ENCODE data around the gene CAB39L.

Gene CAB39L

DNA sequence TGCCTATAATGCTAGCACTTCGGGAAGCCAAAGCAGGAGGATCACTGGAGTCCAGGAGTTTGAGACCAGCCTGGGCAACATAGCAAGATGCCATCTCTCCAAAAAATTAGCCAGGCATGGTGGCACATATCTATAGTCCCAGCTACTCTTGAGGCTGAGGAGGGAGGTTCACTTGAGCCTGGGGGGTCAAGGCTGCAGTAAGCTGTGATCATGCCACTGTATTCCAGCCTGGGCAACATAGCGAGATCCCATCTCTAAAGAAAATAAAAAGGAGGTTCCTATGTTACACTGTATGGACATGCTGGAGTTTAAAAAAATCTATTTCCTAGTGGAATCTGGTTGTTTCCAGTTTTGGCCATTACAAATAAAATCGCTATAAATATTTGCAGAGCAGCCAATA is 2.6 kb downstream of the CAB39L start:
- DNase-seq, result no peak

DNA sequence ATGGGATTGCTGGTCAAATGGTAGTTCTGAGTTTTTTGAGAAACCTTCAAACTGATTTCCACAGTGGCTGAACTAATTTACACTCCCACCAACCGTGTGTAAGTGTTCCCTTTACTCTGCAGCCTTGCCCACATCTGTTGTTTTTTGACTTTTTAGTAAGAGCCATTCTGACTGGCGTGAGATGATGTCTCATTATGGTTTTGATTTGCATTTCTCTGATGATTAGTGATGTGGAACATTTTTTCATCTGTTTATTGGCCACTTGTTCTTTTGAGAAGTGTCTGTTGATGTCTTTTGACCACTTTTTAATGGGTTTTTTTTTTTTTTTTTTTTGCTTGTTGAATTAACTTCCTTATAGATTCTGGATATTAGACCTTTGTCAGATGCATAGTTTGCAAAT is 4.3 kb downstream of the CAB39L start:
- no peak for DNase-seq

DNA sequence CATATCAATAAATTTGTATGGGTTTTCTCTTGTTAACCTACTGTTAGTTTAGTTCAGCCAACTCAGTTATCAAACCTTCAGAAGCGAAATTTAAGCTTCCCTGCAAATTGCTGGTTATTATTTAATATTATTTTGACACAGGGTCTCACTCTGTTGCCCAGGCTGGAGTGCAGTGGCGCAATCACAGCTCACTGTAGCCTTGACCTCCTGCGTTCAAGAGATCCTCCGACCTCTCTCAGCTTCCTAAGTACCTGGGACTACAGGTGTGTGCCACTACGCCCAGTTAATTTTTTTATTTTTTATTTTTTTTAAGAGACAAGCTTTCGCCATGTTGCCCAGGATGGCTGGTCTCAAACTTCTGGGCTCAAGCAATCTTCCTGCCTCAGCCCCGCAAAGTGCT is 6.2 kb downstream of the CAB39L start:
- no peak for DNase-seq

DNA sequence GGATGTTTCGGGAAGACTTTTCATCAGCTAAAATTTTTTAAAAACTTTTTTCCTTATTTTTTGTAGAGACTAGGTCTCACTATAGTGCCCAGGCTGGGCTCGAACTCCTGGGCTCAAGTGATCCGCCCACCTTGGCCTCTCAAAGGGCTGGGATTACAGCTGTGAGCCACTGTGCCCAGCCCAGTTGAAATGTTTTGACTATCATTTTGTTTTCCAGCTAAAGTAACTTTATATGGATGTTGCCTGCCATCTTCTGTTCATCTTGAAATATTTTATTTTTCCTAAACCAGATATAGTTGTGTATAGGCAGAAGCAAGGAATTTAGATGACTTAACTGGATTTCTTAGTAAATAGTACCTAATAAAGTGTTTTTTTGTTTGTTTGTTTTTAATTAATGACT is 7.0 kb downstream of the CAB39L start:
- DNase-seq, result no peak

DNA sequence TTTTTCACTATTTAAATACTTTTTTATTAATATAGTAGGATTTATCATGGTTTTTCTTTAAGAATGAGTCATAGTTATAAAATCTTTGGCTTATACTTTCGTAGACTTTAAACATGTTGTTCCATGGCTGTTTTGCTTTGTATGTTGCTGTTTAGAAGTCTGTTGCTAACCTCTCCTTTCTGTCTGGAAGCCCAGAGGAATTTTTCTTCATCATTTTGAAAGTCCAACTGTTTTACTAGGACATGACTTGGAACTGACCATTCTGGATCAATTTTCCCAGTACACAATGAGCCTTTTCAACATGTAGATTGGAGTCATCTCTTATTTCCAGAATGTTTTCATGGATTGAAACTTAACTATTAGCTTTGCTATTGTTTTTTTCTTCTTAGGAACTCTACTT is 7.9 kb downstream of the CAB39L start:
- no peak for DNase-seq

DNA sequence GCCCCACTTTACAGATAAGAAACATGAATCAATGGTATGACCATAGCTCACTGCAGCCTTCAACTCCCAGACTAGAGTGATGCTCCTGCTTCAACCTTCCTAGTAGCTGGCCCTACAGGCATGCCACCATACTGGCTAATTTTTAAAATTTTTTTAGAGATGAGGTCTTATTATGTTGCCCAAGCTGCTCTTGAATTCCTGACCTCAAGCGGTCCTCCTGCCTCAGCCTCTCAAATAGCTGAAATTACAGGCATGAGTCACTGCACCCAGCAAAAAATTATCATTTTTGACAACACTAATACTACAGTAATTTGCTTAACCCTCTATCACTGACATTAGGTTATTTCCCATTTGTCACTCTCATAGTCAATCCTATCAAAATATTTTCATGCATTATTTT is 14.7 kb downstream of the CAB39L start:
- DNase-seq, result no peak

DNA sequence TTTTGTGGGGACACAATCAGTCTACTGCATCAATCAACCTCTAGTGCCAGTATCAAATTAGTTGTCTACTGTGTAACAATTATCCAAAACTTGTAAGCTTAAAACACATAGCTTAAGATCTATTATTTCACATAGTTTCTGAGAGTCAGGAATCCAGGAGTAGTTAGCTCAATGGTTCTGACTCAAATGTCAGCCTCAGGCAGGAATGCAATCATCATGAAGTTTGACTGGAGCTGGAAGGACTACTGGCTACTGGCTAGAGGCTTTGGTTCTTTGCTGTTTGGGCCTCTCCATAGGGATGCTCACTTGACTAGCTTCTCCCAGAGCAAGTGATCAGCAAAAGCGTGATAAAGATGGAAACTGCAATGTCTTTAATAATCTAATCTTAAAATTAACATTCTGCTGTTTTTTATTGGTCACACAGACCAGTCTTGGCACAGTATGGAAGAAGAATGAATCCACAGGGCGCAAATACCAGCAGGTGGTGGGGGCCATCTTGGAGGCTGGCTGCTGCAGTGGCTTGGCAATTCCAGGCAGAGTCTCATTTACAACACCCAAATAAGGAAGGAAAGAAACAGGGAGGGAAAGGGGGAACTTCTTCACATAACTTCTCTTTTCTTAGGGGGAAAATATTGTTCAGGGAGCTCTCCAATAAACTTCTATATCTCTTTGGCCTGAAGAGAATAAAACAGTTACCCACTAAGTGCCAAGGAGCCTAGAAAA is 15.7 kb downstream of the CAB39L start:
- DNase-seq, result no peak

DNA sequence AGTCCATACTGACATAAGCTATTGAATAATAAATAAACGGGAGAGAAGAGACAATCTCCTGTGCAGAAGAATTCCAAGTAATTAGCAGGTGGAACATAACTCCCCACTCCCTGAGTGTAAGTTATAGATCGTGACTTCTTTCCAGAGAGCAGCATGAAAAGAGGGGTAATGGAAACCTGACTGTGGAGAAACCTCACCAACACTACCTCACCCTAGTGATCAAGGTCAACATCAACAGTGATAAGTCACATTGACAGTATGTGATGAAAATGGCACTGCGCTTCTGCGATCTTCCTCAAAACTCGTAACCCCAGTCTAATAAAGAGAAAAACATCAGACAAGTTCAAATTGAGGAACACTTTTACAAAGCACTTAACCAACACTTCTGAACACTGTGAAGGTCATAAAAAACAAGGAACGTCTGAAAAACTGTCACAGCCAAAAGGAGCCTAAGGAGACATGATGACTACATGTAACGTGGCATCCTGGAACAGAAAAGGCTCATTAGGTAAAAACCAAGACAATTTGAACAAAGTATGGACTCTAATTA is 19.8 kb downstream of the CAB39L start:
- no peak for DNase-seq

DNA sequence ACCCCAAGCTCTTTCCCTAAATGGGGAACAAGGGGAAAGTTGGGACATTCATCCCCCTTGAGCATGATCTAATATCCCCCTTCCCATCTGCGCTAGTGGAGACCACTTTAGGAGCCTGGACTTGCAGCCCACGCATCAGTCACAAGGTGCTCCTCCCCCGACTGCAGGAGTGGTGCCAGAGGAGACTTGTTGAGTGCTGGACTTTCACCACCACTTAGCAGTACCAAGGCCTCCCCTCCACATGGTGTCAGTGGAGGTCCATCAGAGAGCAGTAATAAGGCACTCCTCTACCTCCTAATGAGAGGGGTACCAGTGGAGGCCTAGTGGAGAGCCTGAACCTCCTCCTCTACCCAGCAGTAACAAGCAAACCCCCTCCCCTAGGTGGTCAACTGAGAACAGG is 22.5 kb downstream of the CAB39L start:
- no peak for DNase-seq

DNA sequence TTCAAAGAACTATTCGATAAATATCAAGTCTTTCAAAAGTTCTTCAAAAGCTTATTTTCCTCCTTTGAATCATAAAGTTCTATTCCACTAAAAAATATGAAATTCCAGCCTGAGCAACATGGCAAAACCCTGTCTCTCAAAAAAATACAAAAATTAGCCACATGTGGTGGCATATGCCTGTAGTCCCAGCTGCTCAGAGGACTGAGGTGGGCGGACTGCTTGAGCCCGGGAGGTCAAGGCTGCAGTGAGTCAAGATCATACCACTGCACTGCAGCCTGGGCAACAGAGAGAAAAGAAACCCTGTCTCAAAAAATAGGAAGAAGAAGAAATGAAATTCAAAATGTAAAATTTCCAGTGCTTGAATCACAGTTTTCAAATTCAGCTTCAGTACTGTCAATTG is 24.6 kb downstream of the CAB39L start:
- DNase-seq, result no peak

DNA sequence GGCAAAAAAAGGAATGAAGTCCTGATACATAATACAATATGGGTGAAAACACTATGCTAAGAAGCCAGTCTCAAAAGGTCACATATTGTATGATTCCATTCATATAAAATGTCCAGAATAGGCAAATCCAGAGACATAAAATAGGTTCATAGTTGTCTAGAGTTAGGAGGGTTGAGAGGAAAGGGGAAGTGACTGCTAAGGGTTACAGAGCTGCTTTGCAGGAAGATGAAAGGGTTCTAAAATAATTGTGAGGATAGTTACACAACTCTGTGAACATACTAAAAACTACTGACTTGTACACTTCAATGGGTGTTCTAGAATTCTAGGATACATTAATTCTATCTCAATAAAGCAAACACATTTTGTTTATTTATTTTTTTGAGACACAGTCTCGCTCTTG is 25.7 kb downstream of the CAB39L start:
- no peak for DNase-seq

DNA sequence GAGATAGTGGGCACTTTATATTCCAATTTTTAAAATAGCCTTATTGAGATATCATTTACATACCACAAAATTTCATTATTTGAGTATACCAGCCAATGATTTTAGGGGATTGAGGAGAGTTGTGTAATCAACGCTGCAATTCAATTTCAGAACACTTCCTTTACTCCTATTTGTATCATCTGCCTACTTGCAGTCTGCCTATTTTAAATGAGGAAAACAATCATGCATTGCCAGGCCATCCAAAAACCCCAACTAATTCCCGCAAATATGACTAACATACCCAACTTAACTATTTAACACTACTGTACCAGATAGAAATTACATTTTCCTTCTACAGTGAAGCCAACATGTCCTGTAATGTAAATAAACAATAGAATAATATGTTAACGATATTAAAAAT is 26.7 kb downstream of the CAB39L start:
- no peak for DNase-seq

DNA sequence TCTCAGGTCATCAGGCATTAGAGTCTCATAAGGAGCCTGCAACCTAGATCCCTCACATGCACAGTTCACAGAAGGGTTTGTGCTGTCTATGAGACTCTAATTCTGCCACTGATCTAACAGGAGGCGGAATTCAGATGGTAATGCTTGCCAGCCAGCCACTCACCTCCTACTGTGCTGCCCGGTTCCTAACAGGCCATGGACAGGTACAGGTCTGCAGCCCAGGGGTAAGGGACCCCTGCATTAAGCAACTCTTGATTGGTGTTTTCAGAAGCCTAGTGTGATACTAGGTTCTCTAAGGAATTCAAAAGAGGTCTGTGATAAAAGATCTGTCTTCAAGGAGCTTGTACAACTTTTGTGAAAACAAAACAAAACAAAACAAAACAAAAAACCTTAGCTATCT is 31.1 kb downstream of the CAB39L start:
- no peak for DNase-seq

DNA sequence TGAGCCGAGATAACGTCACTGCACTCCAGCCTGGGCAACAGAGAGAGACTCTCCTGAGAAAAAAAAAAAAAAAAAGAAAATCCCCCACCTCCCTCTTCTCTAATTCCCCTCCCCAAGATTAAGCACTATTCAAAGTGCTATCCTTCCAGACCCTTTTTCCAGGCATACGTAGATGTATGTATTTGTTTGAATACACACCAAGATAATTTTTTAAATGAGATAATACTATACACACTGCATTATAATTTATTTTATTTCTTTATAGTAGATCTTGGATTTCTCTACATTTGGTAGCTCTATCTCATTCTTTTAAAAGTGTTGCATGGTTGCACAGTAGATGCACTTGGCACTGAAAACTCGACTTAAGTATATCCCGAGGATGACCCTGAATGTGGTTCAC is 32.5 kb downstream of the CAB39L start:
- DNase-seq, result no peak

DNA sequence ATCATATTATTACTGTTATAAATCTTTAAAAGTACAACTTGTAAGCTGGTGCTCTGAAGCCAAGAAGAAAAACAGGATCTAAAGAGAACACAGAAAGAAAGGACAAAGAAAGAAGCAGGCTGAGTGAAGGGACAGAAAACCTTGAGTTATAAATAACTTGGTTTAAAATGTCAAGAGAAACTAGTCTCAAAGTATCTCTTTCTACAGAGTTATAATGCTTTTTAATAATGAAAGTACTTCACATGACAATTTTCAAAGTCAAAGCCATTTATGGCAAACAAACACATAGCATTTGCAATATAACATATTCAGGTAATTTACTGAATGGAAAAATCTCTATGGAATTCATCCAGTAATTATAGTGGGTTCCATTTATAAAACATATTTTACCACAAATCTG is 33.4 kb downstream of the CAB39L start:
- no peak for DNase-seq

DNA sequence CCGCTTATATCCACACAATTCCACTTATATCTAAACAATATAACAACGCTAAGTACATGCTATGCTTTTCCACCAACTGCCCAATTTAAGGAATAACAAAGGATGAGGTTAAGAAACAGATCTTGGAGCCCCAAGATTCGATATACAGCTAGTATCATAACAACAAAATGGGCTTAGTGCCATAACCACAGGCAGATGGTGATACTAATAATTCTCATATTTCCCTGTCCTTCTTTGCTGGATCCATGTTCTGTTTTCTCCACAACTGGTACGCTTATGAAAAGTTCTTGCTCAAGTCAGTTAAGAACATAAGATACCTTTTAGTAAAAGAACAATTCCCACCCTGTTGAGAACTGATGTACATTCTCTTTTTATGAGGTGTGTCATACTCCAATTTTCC is 33.9 kb downstream of the CAB39L start:
- no peak for DNase-seq

DNA sequence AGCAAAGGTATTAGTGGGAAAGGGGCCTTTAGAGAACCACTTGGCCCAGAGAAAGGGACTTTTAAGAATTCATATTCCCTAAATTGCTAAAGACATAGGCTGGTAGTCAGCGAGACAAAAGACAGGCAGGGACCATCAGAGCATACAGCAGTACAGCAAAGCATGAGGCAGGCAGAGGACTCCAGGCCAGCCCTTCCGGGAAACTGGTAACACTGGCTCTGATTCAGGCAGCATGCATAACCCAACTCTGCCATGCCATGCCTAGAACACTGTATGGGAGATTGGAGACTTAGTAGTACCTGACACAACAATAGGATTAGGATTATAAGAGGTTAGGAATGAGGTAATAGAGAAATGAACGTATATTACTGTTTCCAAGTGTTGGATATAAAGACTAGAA is 34.9 kb downstream of the CAB39L start:
- no peak for DNase-seq

DNA sequence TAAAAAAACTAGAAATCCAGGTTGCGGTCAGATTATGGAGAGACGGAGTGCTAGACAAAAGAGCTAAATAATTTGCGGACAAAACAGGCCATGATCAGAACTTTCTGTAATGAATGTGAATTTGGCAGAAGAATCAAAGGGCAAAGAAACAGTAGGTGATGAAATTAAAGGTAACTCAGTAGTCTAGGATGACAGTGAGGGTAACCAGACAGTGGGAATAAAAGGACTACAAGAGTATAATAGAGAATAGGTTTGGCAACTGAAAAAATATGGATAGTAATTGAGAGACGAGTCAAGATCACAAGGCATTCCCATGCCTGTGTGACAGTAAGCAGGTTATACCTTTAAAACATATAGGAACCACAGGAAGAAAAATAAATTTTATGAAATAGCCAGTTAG is 35.9 kb downstream of the CAB39L start:
- no peak for DNase-seq

DNA sequence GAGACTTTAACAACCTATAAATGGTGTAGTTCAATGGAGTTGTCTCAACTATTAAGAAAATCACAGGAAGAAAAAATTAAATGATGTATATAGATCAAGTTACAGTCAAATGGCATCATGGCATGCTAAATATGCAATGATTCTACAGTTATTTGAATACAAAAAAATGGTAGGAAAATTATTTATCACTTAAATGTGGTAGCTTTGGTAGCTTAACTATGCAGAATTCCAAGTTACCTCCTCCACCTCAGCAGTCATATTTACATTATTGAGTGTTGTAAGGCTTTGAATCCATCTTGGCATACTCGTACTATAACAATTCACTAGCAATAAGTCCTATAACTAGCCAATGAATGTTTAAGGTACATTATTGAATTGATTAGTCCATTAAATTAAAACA is 36.8 kb downstream of the CAB39L start:
- DNase-seq, result no peak

DNA sequence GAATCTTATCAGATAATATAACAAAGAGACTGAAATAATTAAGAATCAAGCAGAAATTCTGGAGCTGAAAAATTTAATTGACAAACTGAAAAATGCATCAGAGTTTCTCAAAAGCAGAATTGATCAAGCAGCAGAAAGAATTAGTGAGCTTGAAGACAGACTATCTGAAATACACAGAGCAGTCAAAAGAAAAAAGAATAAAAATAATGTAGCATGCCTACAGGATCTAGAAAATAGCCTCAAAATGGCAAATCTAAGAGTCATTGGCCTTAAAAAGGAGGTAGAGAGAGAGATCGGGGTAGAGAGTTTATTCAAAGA is 39.2 kb downstream of the CAB39L start:
- no peak for DNase-seq

DNA sequence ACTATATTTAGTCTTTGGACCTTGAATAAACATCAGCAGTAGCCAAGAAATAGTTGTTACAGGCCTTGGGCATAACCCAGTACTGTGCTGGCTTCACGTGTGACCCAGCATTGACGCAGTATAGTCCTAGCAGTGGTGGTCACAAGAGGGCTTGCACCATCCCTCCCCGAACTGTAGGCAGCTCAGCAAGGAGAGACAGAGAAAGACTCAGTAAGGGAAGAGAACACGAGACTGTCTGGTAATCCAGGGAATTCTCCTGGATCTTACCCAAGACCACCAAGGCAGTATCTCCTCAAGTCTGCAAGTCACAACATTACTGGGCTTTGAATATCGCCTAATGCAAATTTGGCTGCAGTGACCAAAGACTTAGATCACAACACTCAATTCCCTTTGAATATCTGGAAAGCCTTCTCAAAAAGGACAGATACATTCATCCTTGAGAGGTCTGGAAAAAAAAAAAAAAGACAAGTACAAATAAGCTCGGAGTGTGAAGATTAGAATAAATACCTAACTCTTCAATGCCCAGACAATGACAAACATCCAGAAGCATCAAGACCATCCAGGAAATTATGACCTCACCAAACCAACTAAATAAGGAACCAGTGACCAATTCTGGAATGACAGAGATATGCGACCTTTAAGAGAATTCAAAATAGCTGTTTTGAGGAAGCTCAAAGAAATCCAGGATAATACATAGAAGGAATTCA is 39.7 kb downstream of the CAB39L start:
- DNase-seq, result no peak

DNA sequence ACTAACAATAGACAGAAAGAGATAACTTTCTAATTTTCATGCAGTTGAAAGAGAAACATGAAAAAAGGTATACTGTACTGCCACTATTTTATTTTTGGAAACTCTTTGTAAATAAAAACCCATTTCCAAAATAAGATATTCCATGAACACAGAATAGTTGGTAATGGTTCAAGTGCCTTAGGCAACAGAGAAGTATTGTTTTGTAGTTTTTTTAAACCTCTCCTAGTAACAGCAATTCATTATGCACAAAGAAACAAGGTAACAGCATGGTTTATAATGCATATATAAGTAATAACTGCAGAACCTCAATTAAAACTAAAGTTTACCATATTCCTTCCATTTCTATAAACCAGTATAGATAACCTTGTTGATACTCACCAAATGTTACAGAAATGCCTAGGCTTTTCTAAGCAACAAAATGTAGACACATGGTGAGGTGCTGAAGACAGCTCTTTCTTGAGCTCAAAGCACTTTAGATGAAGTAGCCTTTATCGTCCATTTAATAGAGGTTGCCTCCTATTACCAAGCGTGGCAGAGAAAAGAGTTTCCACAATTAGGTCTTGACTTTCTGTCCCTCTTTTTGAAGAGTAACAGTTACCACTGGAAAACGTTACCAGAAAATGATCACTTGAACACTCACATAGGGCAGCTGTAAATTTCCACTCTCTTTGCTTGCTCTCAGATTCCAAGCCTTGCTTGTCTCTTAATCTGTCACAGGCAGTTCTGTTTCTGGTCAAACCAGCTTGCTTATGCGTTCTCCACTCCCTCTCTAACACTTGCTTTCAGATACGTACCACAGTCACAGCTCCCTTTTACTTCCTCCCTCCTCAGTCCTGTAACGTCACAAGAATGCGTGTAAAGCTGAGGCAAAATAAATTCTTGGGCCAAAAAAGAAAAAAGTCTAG is 42.9 kb downstream of the CAB39L start:
- no peak for DNase-seq

DNA sequence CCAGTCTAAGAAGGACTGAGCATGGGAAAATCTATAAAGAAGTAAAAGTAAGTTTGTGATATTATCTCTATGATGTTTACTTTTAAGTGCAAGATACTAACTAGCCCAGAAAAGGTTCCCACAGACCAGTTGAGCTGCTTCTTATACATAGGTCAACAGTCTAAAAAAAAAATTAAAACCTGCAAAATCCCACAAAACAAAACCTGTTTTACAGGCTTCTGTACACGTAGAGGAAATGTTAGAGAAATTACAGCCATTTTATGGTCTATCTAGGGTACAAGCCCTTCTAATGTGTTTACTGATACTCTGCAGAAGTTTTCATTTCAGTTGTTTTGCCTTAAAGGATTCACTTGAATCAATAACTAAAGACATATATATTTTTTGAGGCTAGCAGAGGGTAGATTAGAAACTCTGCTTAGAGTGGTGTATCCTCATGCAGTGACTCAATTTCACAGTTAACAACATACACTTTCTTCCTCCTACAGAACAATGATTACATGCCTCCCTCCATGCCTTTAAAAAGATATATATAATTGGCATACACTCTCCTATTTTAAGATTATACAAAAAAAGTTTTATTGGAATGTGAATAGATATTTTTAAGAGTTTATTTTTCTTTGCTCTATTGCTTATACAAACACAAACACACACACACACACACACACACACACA is 43.9 kb downstream of the CAB39L start:
- DNase-seq, result no peak
